OCI-LY7 (cell line): ENCODE results near the gene POU2AF2.

Experiments used
- EZH2phosphoT487 ChIP-seq: fragments of 200-600 bp; sonication (generic); IDR thresholded peaks from 2 replicates; pipeline ENCODE4 v1.6.1; 2018; ENCODE audit warnings: low read depth, borderline replicate concordance, mild to moderate bottlenecking, mixed run types, antibody characterized with exemption, low read length, moderate library complexity, mixed read lengths
- TF ChIP-seq, protein P1 (sequence below): fragments of 200-600 bp; sonication (generic); conservative IDR thresholded peaks from 2 replicates; pipeline ENCODE4 v1.5.1; 2014; ENCODE audit warnings: mild to moderate bottlenecking, antibody characterized with exemption, low read length, moderate library complexity, mixed read lengths

DNA sequence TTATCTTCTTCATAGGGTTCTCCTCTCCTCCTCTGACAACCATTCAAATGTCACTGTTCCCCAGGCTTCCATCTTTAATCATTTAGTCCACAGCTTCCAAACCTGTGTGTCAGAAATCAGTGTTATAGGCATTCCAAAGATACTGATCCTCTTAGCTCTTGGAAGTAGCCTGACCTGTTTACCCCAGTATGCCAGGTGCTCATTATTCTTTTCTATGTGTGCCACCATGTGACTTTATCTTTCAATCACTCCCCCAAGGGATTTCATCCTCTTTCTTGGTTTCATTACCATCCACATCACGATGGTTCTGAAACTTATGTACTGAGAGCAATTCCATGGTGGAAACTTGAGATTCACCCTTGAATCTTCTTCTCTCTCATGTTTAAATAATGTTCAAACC, 7.6 kb downstream of the POU2AF2 start:
- TF ChIP-seq, protein P1, sequence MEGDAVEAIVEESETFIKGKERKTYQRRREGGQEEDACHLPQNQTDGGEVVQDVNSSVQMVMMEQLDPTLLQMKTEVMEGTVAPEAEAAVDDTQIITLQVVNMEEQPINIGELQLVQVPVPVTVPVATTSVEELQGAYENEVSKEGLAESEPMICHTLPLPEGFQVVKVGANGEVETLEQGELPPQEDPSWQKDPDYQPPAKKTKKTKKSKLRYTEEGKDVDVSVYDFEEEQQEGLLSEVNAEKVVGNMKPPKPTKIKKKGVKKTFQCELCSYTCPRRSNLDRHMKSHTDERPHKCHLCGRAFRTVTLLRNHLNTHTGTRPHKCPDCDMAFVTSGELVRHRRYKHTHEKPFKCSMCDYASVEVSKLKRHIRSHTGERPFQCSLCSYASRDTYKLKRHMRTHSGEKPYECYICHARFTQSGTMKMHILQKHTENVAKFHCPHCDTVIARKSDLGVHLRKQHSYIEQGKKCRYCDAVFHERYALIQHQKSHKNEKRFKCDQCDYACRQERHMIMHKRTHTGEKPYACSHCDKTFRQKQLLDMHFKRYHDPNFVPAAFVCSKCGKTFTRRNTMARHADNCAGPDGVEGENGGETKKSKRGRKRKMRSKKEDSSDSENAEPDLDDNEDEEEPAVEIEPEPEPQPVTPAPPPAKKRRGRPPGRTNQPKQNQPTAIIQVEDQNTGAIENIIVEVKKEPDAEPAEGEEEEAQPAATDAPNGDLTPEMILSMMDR = no peak
- TF ChIP-seq EZH2phosphoT487 = no peak
